Activated naive CD4-positive, alpha-beta T cell treated with anti-CD3 and anti-CD28 coated beads for 36 hours (primary cell): ENCODE data around the gene URGCP. TPM values are rescaled to one million over a fixed set of nuclear protein-coding genes. Genes with fewer than 3 reads are reported as not detected.

Source experiments
- CTCF ChIA-PET: fragments of 350-600 bp; sonication (Branson Sonifier 250); formaldehyde crosslinking; loops from one replicate; lab custom pipeline; 2021; ENCODE audit warnings: antibody characterized with exemption; lab: Charles Lee
- DNase-seq: peaks from one replicate; pipeline ENCODE4 v3.0.0-alpha.2; 2020
- H3K27ac Mint-ChIP-seq: one replicate; pipeline ENCODE4 v1.8.0; 2021; ENCODE audit warnings: mild to moderate bottlenecking, mixed read lengths
- H3K27me3 Mint-ChIP-seq: one replicate; pipeline ENCODE4 v1.8.0; 2021; ENCODE audit warnings: low read depth, mixed read lengths
- H3K36me3 Mint-ChIP-seq: one replicate; pipeline ENCODE4 v1.8.0; 2021; ENCODE audit warnings: low read depth, mixed read lengths
- H3K4me1 Mint-ChIP-seq: one replicate; pipeline ENCODE4 v1.8.0; 2021; ENCODE audit warnings: low read depth, mixed read lengths
- H3K4me3 Mint-ChIP-seq: one replicate; pipeline ENCODE4 v1.8.0; 2021; ENCODE audit warnings: mild to moderate bottlenecking, moderate library complexity, mixed read lengths
- H3K9me3 Mint-ChIP-seq: one replicate; pipeline ENCODE4 v1.8.0; 2021; ENCODE audit warnings: mixed read lengths
- intact Hi-C: fragments of 100-400 bp; cut with micrococcal nuclease; formaldehyde crosslinking; loops from one replicate; pipeline ENCODE4 v1.15.1; 2023
- total RNA-seq, 2 experiments: library from RNA; stranded (reverse); gene quantifications; one replicate each; pipeline ENCODE4 v1.2.3, GENCODE V29; 2021

Gene URGCP, protein sequence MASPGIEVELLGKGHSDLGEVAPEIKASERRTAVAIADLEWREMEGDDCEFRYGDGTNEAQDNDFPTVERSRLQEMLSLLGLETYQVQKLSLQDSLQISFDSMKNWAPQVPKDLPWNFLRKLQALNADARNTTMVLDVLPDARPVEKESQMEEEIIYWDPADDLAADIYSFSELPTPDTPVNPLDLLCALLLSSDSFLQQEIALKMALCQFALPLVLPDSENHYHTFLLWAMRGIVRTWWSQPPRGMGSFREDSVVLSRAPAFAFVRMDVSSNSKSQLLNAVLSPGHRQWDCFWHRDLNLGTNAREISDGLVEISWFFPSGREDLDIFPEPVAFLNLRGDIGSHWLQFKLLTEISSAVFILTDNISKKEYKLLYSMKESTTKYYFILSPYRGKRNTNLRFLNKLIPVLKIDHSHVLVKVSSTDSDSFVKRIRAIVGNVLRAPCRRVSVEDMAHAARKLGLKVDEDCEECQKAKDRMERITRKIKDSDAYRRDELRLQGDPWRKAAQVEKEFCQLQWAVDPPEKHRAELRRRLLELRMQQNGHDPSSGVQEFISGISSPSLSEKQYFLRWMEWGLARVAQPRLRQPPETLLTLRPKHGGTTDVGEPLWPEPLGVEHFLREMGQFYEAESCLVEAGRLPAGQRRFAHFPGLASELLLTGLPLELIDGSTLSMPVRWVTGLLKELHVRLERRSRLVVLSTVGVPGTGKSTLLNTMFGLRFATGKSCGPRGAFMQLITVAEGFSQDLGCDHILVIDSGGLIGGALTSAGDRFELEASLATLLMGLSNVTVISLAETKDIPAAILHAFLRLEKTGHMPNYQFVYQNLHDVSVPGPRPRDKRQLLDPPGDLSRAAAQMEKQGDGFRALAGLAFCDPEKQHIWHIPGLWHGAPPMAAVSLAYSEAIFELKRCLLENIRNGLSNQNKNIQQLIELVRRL
- 10 to 100 TPM; 21.5 to 23.9 TPM for total RNA-seq

DNA sequence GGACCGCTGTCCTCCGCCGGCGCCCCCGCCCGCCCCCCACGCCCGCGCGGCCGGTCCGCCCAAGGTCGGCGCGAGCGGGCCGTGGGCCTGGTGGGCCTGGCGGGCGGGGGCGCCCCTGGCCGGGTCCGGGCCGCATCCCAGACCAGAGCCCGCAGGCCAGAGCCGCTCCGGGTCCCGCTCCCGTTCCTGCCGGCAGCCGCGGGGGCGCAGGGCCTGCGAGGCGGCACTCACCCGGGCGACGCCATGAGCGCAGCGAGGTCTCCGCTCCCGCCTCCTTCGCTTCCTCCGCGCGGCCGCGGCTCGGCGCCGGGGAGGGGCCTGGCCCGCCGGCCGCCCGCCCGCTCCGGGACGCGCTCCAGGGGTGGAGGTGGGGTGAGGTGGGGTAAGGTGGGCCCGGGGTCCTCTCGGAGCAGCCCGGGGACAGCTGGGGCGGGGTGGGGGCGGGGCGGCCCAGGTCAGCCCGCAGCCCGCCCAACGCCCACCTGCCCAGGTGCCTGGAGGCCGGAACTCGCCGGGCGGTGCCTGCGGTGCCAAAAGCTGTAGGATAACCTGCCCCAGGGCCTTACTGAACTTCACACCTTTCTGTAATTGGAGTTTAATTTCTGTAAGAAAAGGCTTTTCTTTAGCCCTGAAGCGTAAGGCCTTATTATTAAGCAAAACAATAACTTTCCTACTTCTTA lies at the start of gene URGCP:
Gene URGCP, minus strand, starts transcription at position 266 of the 680 bp plus-strand sequence. Its CDS starts 21 bp downstream, at position 245.
- Mint-ChIP-seq H3K36me3 (peaks cover 5% of the 10 kb centered on the region), H3K9me3 (no peaks in the 10 kb centered on the region), H3K27ac (peak within 1 kb of the TSS; percentile 91), H3K4me3 (peak within 1 kb of the TSS; percentile 92), H3K4me1 (peaks cover 35% of the 10 kb centered on the region), H3K27me3 (no peaks in the 10 kb centered on the region)
- peak; percentile 54 for DNase-seq
- intact Hi-C loops = loop anchor here (1.0 kb wide), 2 partner anchors 20 to 37 kb away; partner anchors contain the start of genes MRPS24 and UBE2D4
- CTCF ChIA-PET = no interaction called here

DNA sequence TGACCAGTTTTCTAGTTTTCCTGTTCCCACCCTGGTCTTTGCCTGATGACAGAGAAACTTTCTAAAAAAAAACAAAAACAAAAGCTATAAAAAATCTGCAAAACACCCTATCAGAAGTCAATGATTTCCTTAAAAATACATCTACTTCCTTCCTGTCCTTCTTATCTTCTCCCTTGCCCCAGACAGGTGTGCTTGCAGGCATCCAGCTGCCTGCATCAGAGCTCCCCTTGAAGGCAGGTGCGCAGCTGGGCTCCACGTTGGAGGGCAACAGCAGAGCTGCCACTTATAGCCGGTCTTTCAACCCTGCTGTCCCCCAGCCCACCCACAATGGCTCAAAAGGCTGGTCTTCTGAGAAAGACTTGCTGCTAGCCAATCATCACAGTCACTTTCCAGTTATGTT lies 49.6 kb upstream of the URGCP start:
- Mint-ChIP-seq H3K27ac (no peak overlapping the region), H3K27me3 (no peaks in the 10 kb centered on the region), H3K36me3 (peaks cover 11% of the 10 kb centered on the region), H3K4me3 (no peak overlapping the region), H3K4me1 (peaks cover 8% of the 10 kb centered on the region), H3K9me3 (no peaks in the 10 kb centered on the region)
- intact Hi-C loops = no loop called here
- CTCF ChIA-PET = interaction anchor here (0.9 to 1.6 kb wide), 2 partner anchors 11 to 52 kb away, joined by 3 read pairs; no protein-coding TSS in a partner anchor
- DNase-seq = no peak

GRCh38 chr7:43954524-43955228 lies 48.3 kb upstream of the URGCP start:
- H3K36me3 Mint-ChIP-seq = peaks cover 11% of the 10 kb centered on the region
- no peak overlapping the region for H3K27ac Mint-ChIP-seq
- peaks cover 8% of the 10 kb centered on the region for H3K4me1 Mint-ChIP-seq
- CTCF ChIA-PET = interaction anchor here (1.6 kb wide), 1 partner anchor 10 kb away, joined by 3 read pairs; no protein-coding TSS in a partner anchor
- no peak overlapping the region for H3K4me3 Mint-ChIP-seq
- no peaks in the 10 kb centered on the region for H3K9me3 Mint-ChIP-seq
- no peaks in the 10 kb centered on the region for H3K27me3 Mint-ChIP-seq
- peak; percentile 54 for DNase-seq
- intact Hi-C loops = no loop called here

GRCh38 chr7:43953071-43953470 lies 46.7 kb upstream of the URGCP start:
- no peak overlapping the region for H3K27ac Mint-ChIP-seq
- intact Hi-C loops = no loop called here
- H3K9me3 Mint-ChIP-seq = no peaks in the 10 kb centered on the region
- no peaks in the 10 kb centered on the region for H3K27me3 Mint-ChIP-seq
- peaks cover 11% of the 10 kb centered on the region for H3K36me3 Mint-ChIP-seq
- DNase-seq = no peak
- no peak overlapping the region for H3K4me3 Mint-ChIP-seq
- CTCF ChIA-PET = interaction anchor here (0.9 kb wide), 1 partner anchor 9 kb away, joined by 4 read pairs; no protein-coding TSS in a partner anchor
- H3K4me1 Mint-ChIP-seq = peaks cover 8% of the 10 kb centered on the region

DNA sequence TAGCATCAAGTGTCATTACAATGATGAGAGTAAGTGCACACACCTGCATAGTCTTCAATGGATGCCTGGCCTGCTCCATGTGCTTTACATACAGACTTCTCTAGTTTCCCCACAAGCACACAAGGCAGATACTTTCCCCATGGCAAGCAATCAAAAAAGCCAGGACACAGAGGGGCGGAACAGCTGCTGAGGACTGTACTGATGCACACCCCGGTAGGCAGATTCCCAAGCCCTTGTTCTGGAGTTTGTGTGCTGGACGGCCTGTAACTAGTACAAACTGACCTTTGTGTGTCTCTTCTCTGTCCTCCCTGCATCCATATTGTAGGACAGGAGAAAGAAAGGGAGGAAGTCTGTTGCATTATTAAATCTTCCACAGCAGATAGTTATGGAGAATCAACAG lies 45.6 kb upstream of the URGCP start:
- CTCF ChIA-PET = no interaction called here
- DNase-seq = no peak
- no peak overlapping the region for H3K4me3 Mint-ChIP-seq
- intact Hi-C loops = no loop called here
- peaks cover 8% of the 10 kb centered on the region for H3K4me1 Mint-ChIP-seq
- no peak overlapping the region for H3K27ac Mint-ChIP-seq
- no peaks in the 10 kb centered on the region for H3K9me3 Mint-ChIP-seq
- H3K27me3 Mint-ChIP-seq = no peaks in the 10 kb centered on the region
- H3K36me3 Mint-ChIP-seq = peaks cover 18% of the 10 kb centered on the region

DNA sequence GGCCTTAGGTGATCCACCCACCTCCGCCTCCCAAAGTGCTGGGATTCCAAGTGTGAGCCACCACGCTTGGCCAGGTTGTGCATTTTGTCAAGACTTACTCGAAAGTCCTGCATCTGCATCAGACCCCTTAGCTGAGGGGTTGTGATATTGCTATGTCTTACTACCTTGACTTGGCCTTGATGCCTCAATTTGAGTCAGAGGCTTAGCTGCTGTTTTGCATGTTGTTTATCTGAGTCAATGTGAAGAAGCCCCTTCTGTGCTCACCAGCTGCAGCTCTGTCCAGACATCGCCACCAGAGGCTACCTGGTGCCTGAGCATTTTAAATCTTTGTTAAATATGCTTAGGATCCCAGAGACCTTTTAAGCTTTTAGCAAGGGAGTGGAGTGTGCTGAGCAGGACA lies 37.9 kb upstream of the URGCP start:
- no peak overlapping the region for H3K4me3 Mint-ChIP-seq
- CTCF ChIA-PET = interaction anchor here (0.9 to 1.7 kb wide), 2 partner anchors 9 to 11 kb away, joined by 3 to 4 read pairs; no protein-coding TSS in a partner anchor
- no peak for DNase-seq
- no peaks in the 10 kb centered on the region for H3K9me3 Mint-ChIP-seq
- intact Hi-C loops = no loop called here
- H3K27ac Mint-ChIP-seq = no peak overlapping the region
- H3K27me3 Mint-ChIP-seq = no peaks in the 10 kb centered on the region
- no peaks in the 10 kb centered on the region for H3K4me1 Mint-ChIP-seq
- peaks cover 9% of the 10 kb centered on the region for H3K36me3 Mint-ChIP-seq

DNA sequence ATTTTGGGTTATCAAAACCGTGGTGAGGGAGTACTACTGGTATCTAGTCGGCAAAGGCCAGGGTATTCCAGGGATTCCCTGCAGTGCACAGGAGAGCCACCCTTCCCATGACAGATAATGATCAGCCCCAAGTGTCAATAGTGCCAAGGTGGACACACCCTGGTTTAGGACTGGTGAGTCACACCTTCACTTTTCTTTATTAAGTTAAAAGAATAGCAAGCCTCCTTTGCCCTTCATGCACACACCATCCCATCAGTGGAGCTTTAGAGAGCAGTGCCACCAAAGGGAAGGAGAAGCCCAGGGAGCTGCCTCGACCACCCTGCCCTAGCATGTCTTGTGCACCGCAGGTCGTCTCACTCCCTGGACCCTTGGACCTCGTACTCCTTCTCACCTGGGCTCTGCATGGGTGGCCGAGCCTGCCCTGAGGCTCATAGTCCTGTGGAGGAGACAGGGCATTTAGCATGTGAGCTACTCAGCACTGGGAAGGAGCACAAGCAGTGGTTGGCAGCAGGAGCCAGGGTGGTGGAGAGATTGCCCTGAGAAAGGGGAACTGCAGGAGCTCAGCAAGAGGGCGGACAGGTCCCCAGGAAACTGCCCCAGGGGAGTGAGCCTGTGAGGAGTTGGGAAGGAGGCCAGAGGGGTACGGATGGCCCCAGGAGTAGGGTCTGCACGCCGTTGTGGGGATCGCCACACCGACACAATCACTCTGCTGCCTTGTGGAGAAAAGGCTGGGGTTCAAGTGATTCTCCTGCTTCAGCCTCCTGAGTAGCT lies 37.2 kb upstream of the URGCP start:
- H3K36me3 Mint-ChIP-seq = peaks cover 9% of the 10 kb centered on the region
- no peaks in the 10 kb centered on the region for H3K9me3 Mint-ChIP-seq
- no peaks in the 10 kb centered on the region for H3K27me3 Mint-ChIP-seq
- H3K4me1 Mint-ChIP-seq = no peaks in the 10 kb centered on the region
- DNase-seq = no peak
- CTCF ChIA-PET = interaction anchor here (0.9 to 1.7 kb wide), 2 partner anchors 10 to 12 kb away, joined by 3 to 4 read pairs; no protein-coding TSS in a partner anchor
- no peak overlapping the region for H3K4me3 Mint-ChIP-seq
- no peak overlapping the region for H3K27ac Mint-ChIP-seq
- intact Hi-C loops = no loop called here

DNA sequence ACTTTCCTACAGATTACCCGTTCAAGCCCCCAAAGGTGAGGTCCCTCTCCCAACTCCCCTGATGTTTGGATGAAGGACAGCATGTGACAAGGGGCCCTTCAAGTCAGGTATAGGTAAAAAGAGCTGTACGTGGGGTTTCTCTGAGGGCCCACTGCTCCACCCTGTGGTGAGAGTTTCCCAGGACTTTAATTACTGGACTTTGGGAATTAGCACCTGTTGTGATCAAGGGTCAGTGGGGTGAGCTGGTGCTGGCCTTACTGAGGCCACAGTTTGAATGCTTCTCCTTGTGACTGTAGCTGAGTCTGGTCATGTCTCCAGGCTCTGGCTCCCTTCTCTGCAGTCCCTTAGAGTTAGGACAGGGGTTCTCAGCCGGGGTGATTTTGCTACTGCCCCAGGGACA lies 36.6 kb upstream of the URGCP start:
- intact Hi-C loops = no loop called here

DNA sequence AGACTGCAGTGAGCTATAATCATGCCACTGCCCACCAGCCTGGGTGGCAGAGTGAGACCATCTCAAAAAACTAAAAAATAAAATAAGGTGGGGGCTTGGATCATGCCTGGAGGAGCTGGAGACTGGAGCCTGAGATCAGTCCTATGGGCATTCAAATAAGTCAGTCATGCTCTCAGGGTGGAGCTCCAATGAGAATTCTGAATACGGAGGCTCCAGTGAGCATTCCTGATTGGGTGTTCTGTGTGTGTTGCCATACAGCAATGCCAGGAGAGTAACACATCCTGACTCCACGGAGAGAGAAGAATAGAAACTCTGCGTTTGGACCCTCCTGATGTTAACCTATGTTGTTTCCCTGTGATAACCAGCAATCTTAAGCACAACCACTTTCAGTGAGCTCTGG lies 35.9 kb upstream of the URGCP start:
- Mint-ChIP-seq H3K36me3 (peaks cover 3% of the 10 kb centered on the region), H3K4me3 (no peak overlapping the region)
- intact Hi-C loops = no loop called here

More for the DNA sequence above, 36.6 kb upstream of the URGCP start:
- Mint-ChIP-seq H3K4me3 (no peak overlapping the region), H3K36me3 (peaks cover 9% of the 10 kb centered on the region), H3K4me1 (no peaks in the 10 kb centered on the region), H3K27ac (no peak overlapping the region), H3K9me3 (no peaks in the 10 kb centered on the region), H3K27me3 (no peaks in the 10 kb centered on the region)
- CTCF ChIA-PET = no interaction called here
- no peak for DNase-seq

GRCh38 chr7:43938892-43939482 lies 32.6 kb upstream of the URGCP start:
- Mint-ChIP-seq H3K9me3 (no peaks in the 10 kb centered on the region), H3K4me3 (no peak overlapping the region), H3K36me3 (peaks cover 2% of the 10 kb centered on the region), H3K27ac (no peak overlapping the region), H3K4me1 (no peaks in the 10 kb centered on the region), H3K27me3 (no peaks in the 10 kb centered on the region)
- DNase-seq = no peak
- intact Hi-C loops = no loop called here
- CTCF ChIA-PET = no interaction called here

More for the DNA sequence above, 35.9 kb upstream of the URGCP start:
- no peaks in the 10 kb centered on the region for H3K9me3 Mint-ChIP-seq
- H3K27ac Mint-ChIP-seq = no peak overlapping the region
- no peaks in the 10 kb centered on the region for H3K4me1 Mint-ChIP-seq
- DNase-seq = no peak
- no peaks in the 10 kb centered on the region for H3K27me3 Mint-ChIP-seq
- CTCF ChIA-PET = no interaction called here
